Ovary (tissue), 9 donors: ENCODE data around the gene ZNF23. TPM values are rescaled to one million over a fixed set of nuclear protein-coding genes. Genes with fewer than 3 reads are reported as not detected.
A peak's percentile ranks its signal among the peaks of the same experiment; 100 is the strongest.

Experiments used
- DNase-seq, 5 donors: peaks; one replicate each; pipeline ENCODE4 v3.0.0-alpha.2; 2019 to 2020
- H3K27ac ChIP-seq, 2 donors: fragments of 200-600 bp; one replicate each; pipeline versions ENCODE4 v1.5.1 to v1.8.0; 2019 to 2022
- H3K27me3 ChIP-seq: fragments of 200-600 bp; one replicate; pipeline ENCODE4 v1.8.0; 2022
- H3K36me3 ChIP-seq: fragments of 200-600 bp; sonication (generic); one replicate; pipeline ENCODE4 v1.5.1; 2019
- H3K4me1 ChIP-seq: one replicate; pipeline ENCODE4 v1.8.1; 2013; ENCODE audit warnings: mild to moderate bottlenecking, moderate library complexity; ENCODE audit not compliant: insufficient read depth
- H3K4me3 ChIP-seq: fragments of 200-600 bp; sonication (generic); one replicate; pipeline ENCODE4 v1.5.1; 2017
- H3K9me3 ChIP-seq, 2 donors: fragments of 200-600 bp in 1 of 2; sonication (generic) in 1 of 2; one replicate each; pipeline versions ENCODE4 v1.5.1 to v1.8.1; 2013 to 2019; ENCODE audit warnings: mild to moderate bottlenecking in 1 of 2, moderate library complexity in 1 of 2
- EP300 ChIP-seq: sonication (generic); formaldehyde crosslinking; IDR thresholded peaks from one replicate; pipeline ENCODE4 v1.6.1; 2017; ENCODE audit warnings: antibody characterized with exemption
- POLR2A ChIP-seq: fragments of 450-650 bp; IDR thresholded peaks from one replicate; pipeline ENCODE4 v1.6.1; 2017; ENCODE audit warnings: antibody characterized with exemption, mild to moderate bottlenecking, moderate library complexity
- WGBS, 3 donors: extraction: QIAGEN DNeasy Blood & Tissue Kit in 1 of 3; methylation state at CpG; one replicate each; pipeline versions ENCODE4 v1.1.5 to v1.1.7; 2013 to 2017; 5-methylcytosine and 5-hydroxymethylcytosine counted together
- intact Hi-C, 4 donors: fragments of 100-400 bp; cut with DNase I; formaldehyde crosslinking; loops; one replicate each; pipeline versions ENCODE4 v1.11.0 to v1.15.1; 2022 to 2023
- polyA plus RNA-seq, 2 donors: library from polyadenylated mRNA; stranded (reverse); fragments of 200-250 nt in 1 of 2; fragments of 350-450 nt in 1 of 2; fragmentation: Illumina TruSeq in 1 of 2; extraction: RNeasy Lipid Tissue Mini Kit (QIAGEN cat#74804) in 1 of 2; gene quantifications; one replicate each; pipeline ENCODE4 v1.2.3, GENCODE V29; 2013 to 2014
- total RNA-seq, 7 donors: library from RNA; depleted of rRNA in 2 of 7; stranded (reverse); fragments of >200 nt in 2 of 7; fragmentation: NEBNext Ultra II Directional in 3 of 7; extraction: Animal tissue kit (Norgen Biotek cat#: 25700) in 3 of 7; gene quantifications; one replicate each; pipeline versions ENCODE4 v1.1.0 to v1.2.4, GENCODE V29; 2016 to 2023
- TF ChIP-seq, protein P1 (sequence below), 3 donors: fragments of 450-650 bp in 2 of 3; fragments of 200-600 bp in 1 of 3; IDR thresholded peaks; one replicate each; pipeline versions ENCODE4 v1.5.1 to v1.8.0; 2016 to 2022; ENCODE audit warnings: antibody characterized with exemption in 3 of 3, mild to moderate bottlenecking in 1 of 3
- donor health status: DM: no; HTN: no; CAD: no; lungs with moderate emphysema.
- donor health status: DM: no; HTN: no; CAD: no.
- donor health status: Bipolar disorder and iron deficiency.
- donor health status: DM: yes; HTN: yes; CAD: no.
- donor health status: DM: no; HTN: no; CAD: no.
- donor health status: DM: yes; HTN: yes; CAD: no.

The ZNF23 gene
- total and polyA plus RNA-seq, 9 donors = 5.4 to 10.8 (median 8.9) TPM

DNA sequence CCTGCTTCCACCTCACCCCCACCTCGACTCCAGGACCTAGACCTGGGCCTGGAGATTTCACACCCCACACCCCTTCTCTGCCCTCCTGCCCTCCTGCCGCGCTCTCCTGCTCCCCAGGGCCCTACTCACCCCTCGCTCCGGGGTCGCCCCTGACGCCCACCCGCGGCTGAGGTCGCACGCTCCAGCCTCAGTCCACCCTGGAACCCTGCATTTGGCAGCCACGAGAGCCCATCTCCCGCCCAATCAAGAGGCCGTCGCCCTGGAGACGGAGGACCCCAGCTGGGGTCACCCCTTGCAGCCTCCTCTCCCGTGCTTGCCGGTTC lies 36.3 kb downstream of the ZNF23 start:
- 5 to 6% (median 6%) methylated on average over 18 of the region's 18 CpGs for WGBS, 3 donors
- Histone ChIP-seq H3K27me3 (no peaks in the 10 kb centered on the region), H3K9me3 (no peaks in the 10 kb centered on the region), H3K4me1 (no peaks in the 10 kb centered on the region), H3K36me3 (no peaks in the 10 kb centered on the region), H3K4me3 (peak overlapping the region; percentile 32), H3K27ac (peak overlapping the region in 1 of 2 donors; percentile 34)
- intact Hi-C loops = no loop called here
- DNase-seq = no peak
- TF ChIP-seq POLR2A = no peak
- TF ChIP-seq, protein P1, sequence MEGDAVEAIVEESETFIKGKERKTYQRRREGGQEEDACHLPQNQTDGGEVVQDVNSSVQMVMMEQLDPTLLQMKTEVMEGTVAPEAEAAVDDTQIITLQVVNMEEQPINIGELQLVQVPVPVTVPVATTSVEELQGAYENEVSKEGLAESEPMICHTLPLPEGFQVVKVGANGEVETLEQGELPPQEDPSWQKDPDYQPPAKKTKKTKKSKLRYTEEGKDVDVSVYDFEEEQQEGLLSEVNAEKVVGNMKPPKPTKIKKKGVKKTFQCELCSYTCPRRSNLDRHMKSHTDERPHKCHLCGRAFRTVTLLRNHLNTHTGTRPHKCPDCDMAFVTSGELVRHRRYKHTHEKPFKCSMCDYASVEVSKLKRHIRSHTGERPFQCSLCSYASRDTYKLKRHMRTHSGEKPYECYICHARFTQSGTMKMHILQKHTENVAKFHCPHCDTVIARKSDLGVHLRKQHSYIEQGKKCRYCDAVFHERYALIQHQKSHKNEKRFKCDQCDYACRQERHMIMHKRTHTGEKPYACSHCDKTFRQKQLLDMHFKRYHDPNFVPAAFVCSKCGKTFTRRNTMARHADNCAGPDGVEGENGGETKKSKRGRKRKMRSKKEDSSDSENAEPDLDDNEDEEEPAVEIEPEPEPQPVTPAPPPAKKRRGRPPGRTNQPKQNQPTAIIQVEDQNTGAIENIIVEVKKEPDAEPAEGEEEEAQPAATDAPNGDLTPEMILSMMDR (IDR thresholded peaks at IDR 0.05) = no peak
- TF ChIP-seq EP300 = no peak

DNA sequence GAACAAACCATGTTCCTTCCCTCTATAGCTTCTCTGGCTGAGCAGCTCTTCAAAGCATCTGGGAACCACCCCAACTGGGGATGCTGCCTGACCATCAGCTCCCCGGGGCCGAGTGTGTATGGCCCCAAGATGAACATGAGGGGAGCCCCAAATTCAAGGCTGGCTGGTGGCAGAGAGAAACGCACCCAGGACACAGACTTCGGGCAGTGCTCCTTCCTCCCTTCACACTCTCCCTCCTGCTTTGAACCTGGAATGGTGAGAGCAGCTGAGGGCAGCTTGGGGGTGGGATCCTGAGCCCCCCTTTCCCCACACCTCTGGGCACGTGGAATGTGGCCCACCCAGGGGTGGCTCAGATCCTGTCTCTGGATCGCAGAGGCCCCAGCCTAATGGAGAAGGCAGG lies 37.4 kb downstream of the ZNF23 start:
- no peaks in the 10 kb centered on the region for H3K27me3 ChIP-seq
- WGBS, 3 donors = 61 to 64% (median 61%) methylated on average over 6 of the region's 6 CpGs

DNA sequence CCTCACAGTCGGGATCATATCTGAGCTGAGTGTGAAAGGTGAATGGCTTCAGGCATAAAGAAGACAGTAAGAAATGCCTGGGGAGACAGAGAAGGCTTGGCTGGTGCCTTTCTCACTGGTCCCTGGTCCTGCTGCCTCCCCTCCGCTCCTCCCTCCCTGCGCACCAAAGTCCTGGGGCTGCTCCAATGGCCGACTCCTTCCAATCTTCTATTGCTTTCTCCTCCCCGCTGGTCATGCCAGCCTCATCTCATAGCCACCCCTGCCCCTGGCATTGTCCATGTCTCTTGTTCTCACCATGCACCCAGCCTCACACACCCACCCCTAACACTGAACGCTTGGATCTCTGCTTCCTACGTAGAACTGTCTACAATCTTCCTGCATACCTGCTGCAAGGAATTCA lies 38.2 kb downstream of the ZNF23 start:
- Histone ChIP-seq H3K9me3 (no peaks in the 10 kb centered on the region), H3K4me1 (no peaks in the 10 kb centered on the region), H3K4me3 (no peak overlapping the region), H3K36me3 (no peaks in the 10 kb centered on the region), H3K27ac (no peak overlapping the region), H3K27me3 (no peaks in the 10 kb centered on the region)
- DNase-seq = no peak
- TF ChIP-seq POLR2A (no peak), EP300 (no peak)
- TF ChIP-seq, protein P1 (IDR thresholded peaks at IDR 0.05) = no peak
- WGBS, 3 donors = 65 to 83% (median 75%) methylated on average over 7 of the region's 7 CpGs
- intact Hi-C loops = no loop called here

More for the DNA sequence above, 37.4 kb downstream of the ZNF23 start:
- Histone ChIP-seq H3K36me3 (no peaks in the 10 kb centered on the region), H3K4me3 (no peak overlapping the region), H3K9me3 (no peaks in the 10 kb centered on the region), H3K4me1 (no peaks in the 10 kb centered on the region), H3K27ac (no peak overlapping the region)
- intact Hi-C loops = no loop called here
- no peak for DNase-seq
- TF ChIP-seq, protein P1 (IDR thresholded peaks at IDR 0.05) = no peak
- TF ChIP-seq EP300 (no peak), POLR2A (no peak)

DNA sequence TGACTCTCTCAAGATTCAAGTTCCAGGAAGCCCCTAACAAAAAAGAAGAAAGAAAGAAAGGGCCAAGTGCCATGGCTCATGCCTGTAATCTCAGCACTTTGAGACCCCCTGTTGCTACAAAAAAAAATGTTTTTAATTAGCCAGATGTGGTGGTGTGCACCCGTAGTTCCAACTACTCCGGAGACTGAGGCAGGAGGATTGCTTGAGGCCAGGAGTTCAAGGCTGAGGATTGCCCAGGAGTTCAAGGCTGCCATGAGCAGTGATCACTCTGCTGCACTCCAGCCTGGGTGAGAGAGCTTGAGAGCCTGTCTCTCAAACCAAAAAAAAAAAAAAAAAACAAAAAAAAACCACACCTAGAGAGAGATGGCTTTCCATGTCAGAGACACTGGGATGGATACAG lies 39.0 kb downstream of the ZNF23 start:
- Histone ChIP-seq H3K27ac (no peak overlapping the region), H3K4me1 (no peaks in the 10 kb centered on the region), H3K36me3 (no peaks in the 10 kb centered on the region), H3K27me3 (no peaks in the 10 kb centered on the region), H3K9me3 (no peaks in the 10 kb centered on the region), H3K4me3 (no peak overlapping the region)
- DNase-seq = no peak
- TF ChIP-seq, protein P1 (IDR thresholded peaks at IDR 0.05) = no peak
- TF ChIP-seq POLR2A (no peak), EP300 (no peak)
- intact Hi-C loops = no loop called here
- WGBS, 3 donors = 29 to 33% (median 30%) methylated on average over 2 of the region's 2 CpGs

DNA sequence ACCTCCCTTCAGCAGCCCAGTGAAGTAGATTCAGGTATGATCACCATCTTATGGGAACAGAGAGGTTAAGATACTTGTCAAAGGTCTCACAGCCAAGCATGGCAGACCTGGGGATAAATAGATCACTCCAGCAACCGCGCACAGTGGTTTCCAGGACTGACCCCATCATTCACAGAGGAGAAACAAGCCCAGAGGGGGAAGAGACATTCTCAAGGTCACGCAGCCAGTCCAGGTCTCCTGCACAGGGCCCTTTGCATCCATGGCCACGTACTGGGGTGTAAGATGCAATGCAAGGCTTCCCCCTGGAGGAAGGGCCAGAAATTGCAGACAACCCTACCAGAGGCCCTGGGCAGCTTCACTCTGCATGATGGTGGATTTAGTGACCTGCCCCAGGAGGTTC lies 40.1 kb downstream of the ZNF23 start:
- no peak overlapping the region for H3K27ac ChIP-seq
- H3K4me1 ChIP-seq = no peaks in the 10 kb centered on the region
- no peaks in the 10 kb centered on the region for H3K27me3 ChIP-seq

More for the DNA sequence above, 40.1 kb downstream of the ZNF23 start:
- no peaks in the 10 kb centered on the region for H3K9me3 ChIP-seq
- TF ChIP-seq, protein P1 (IDR thresholded peaks at IDR 0.05) = no peak
- no peak for TF ChIP-seq EP300
- no peak for TF ChIP-seq POLR2A
- 43 to 58% (median 49%) methylated on average over 4 of the region's 4 CpGs for WGBS, 3 donors
- no peak overlapping the region for H3K4me3 ChIP-seq
- intact Hi-C loops = no loop called here
- DNase-seq = no peak
- no peaks in the 10 kb centered on the region for H3K36me3 ChIP-seq
